NCI-H187 (cell line): ENCODE measurements around the gene RBMXL3.

Experiments
- DNase-seq, 2 experiments: peaks; one replicate each; lab custom pipeline; 2025; lab: John Stamatoyannopoulos, UW

The RBMXL3 gene

GRCh38 chrX:115233497-115234455 lies 44.6 kb downstream of the RBMXL3 start, which contains the start of gene LRCH2:
Gene LRCH2 (minus strand): TSS chrX:115234096. CDS start chrX:115234041, 55 bp downstream.
- no peak for DNase-seq

DNA sequence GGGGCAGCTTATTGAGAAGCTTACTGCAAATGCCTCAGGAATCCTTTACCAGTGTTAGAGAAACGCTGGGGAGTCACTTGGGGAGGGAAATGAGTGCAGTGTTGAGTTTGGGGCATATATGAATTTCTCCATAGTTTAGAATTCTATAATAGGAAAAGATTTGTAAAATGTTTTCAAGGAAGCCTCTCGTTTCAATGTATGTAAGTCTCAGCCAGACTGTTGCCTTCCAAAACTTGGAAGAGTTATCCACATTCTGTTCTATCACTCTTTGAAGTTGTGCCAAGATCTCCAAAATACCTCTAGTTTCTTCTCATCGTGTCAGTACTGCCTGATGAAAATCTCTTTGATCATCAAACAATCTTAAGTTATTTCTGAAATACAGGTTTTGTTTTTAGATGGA lies 45.3 kb downstream of the RBMXL3 start:
- DNase-seq = no peak

DNA sequence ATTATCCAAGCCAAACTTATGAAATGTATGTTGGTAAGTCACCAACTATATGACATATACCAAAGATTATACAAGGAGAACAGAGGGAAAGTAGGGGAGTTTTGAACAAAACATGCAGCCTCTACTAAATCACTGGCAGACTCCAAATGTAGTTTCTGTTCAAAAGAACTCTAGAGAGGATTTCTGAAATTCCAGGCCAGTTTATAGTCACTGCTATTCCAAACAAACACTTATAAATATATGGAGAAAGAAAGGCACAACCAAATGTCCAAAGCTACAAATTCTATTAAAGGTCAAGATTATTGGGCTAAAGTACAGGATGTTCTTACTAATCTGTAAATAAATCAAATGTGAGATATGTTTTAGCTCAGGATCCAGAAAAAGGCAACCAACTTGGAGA lies 47.4 kb downstream of the RBMXL3 start:
- DNase-seq = no peak

DNA sequence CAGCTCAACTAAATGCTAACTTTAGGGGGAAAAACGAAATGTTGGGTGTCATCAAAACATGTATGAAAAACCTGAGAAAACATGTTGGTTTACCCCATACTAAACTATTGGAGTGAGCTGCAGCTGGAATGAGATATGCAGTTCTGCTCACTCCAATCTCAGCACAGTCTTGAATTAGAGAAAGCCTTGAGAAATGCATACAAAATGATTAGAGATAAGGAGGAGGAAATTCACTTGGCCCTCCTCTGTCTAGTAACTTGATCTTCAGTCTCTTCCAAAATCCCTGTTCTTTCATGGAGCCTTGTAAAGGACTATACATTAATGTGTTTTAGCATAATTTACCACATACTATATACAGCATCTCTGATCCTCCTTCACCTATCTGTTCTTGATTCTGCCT lies 47.8 kb downstream of the RBMXL3 start:
- DNase-seq = no peak
